Measurements from ENCODE around the gene HLA-DMB.

The HLA-DMB gene

DNA sequence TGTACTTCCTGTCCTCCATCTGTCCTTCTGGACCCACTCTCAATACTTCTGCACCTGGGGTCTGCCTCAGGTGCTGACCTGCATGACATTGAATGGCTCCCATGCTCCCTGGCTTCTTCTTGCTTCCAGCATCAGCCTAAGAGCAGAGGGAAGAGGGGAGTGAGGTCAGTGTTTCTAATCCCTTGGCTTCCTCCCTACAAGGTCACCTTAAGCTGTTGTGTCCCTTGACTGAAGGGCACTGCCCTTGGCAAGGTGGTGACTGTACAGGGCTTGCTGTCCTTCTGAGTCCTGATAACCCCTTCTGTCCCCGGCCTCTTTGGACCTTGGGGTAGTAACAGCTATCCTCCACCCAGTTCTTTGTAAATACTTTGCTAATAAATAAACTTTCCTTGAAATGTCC is 9.6 kb downstream of the HLA-DMB start:
- Histone ChIP-seq H3K4me1 (ENCODE audit: control insufficient read depth in 1 of 2, insufficient read depth in 2 of 2, low read length in 2 of 2) (no peaks in the 10 kb centered on the region), H3K36me3 (ENCODE audit: control insufficient read depth in 1 of 2, insufficient read depth in 2 of 2, low read length in 2 of 2) (no peaks in the 10 kb centered on the region)

DNA sequence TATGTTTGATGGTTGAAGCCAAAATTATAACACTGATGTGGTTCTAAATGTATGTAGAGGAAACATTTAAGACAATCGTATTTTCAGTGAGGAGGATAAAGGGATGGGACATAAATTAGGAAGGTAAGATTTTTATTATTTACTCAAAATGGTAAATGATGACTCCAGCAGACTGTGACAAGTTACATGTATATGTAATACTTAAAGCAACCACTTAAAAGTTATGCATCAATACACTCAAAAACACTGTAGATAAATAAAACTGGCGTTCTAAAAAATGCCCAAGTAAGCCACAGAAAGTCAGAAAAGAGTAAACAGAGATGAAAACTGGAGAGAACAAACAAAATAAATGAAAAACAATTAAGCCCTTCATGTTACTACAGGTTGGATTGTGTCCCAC is 18.7 kb downstream of the HLA-DMB start:
- H3K4me3 ChIP-seq (ENCODE audit: low read depth in 1 of 2, low read length in 2 of 2): no peak overlapping the region
- H3K4me1 ChIP-seq (ENCODE audit: control insufficient read depth in 1 of 2, insufficient read depth in 2 of 2, low read length in 2 of 2): no peaks in the 10 kb centered on the region
- H3K9me3 ChIP-seq (ENCODE audit: control insufficient read depth in 1 of 2, low read length in 2 of 2): no peaks in the 10 kb centered on the region
- H3K27ac ChIP-seq (ENCODE audit: low read length): no peak overlapping the region
- H3K36me3 ChIP-seq (ENCODE audit: control insufficient read depth in 1 of 2, insufficient read depth in 2 of 2, low read length in 2 of 2): no peaks in the 10 kb centered on the region
- no peaks in the 10 kb centered on the region for H3K27me3 ChIP-seq (ENCODE audit: low read depth, low read length)

More for the DNA sequence above, 9.6 kb downstream of the HLA-DMB start:
- Histone ChIP-seq H3K9me3 (ENCODE audit: control insufficient read depth in 1 of 2, low read length in 2 of 2) (no peaks in the 10 kb centered on the region), H3K27ac (ENCODE audit: low read length) (no peak overlapping the region), H3K27me3 (ENCODE audit: low read depth, low read length) (no peaks in the 10 kb centered on the region), H3K4me3 (ENCODE audit: low read depth in 1 of 2, low read length in 2 of 2) (no peak overlapping the region)

GRCh38 chr6:32920715-32921114 is 20.1 kb downstream of the HLA-DMB start:
- Histone ChIP-seq H3K4me1 (ENCODE audit: control insufficient read depth in 1 of 2, insufficient read depth in 2 of 2, low read length in 2 of 2) (no peaks in the 10 kb centered on the region), H3K4me3 (ENCODE audit: low read depth in 1 of 2, low read length in 2 of 2) (no peak overlapping the region), H3K36me3 (ENCODE audit: control insufficient read depth in 1 of 2, insufficient read depth in 2 of 2, low read length in 2 of 2) (no peaks in the 10 kb centered on the region), H3K27me3 (ENCODE audit: low read depth, low read length) (no peaks in the 10 kb centered on the region), H3K27ac (ENCODE audit: low read length) (no peak overlapping the region), H3K9me3 (ENCODE audit: control insufficient read depth in 1 of 2, low read length in 2 of 2) (no peaks in the 10 kb centered on the region)

DNA sequence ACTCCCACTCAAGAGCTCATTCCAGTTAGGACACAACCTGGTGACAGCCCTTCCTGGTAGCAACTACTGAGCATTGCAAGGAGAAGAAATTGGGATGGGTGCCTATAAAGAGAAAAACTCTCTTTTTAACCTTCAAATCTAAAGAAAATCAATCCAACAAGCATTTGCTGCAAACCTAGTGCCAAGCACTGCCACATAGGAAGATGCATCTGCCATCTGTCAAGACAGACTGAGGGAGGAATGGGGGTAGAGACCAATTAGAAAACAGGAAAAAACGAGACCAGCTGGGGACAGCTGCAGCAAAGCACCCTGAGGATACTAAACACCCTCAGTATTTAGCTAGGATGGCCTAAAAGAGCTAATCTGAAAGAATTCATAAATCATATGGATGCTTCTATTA is 27.9 kb downstream of the HLA-DMB start:
- no peaks in the 10 kb centered on the region for H3K36me3 ChIP-seq (ENCODE audit: control insufficient read depth in 1 of 2, insufficient read depth in 2 of 2, low read length in 2 of 2)
- H3K4me3 ChIP-seq (ENCODE audit: low read depth in 1 of 2, low read length in 2 of 2): no peak overlapping the region

DNA sequence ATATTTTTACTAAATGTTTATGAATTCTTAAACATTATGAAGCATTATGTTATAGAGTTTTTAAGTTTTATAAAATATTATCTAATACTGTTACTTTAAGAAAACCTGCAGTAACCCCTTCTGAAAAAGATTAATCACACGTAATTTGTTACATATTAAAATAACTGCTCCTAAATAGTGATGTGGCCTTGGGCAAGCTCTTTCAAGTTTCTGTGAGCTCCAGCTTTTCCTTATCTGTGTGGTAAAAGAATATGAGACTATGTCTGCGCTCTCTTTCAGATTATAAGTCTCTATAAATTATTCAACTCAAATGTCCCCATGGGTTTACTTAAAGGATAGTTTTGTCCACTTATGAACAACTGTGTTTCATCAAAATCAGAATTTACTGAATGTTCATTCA is 31.9 kb downstream of the HLA-DMB start:
- no peak overlapping the region for H3K4me3 ChIP-seq (ENCODE audit: low read depth in 1 of 2, low read length in 2 of 2)
- H3K9me3 ChIP-seq (ENCODE audit: control insufficient read depth in 1 of 2, low read length in 2 of 2): no peaks in the 10 kb centered on the region
- no peaks in the 10 kb centered on the region for H3K36me3 ChIP-seq (ENCODE audit: control insufficient read depth in 1 of 2, insufficient read depth in 2 of 2, low read length in 2 of 2)
- H3K27ac ChIP-seq (ENCODE audit: low read length): no peak overlapping the region
- no peaks in the 10 kb centered on the region for H3K4me1 ChIP-seq (ENCODE audit: control insufficient read depth in 1 of 2, insufficient read depth in 2 of 2, low read length in 2 of 2)
- H3K27me3 ChIP-seq (ENCODE audit: low read depth, low read length): no peaks in the 10 kb centered on the region

More for the DNA sequence above, 27.9 kb downstream of the HLA-DMB start:
- Histone ChIP-seq H3K27ac (ENCODE audit: low read length) (no peak overlapping the region), H3K27me3 (ENCODE audit: low read depth, low read length) (no peaks in the 10 kb centered on the region), H3K4me1 (ENCODE audit: control insufficient read depth in 1 of 2, insufficient read depth in 2 of 2, low read length in 2 of 2) (no peaks in the 10 kb centered on the region), H3K9me3 (ENCODE audit: control insufficient read depth in 1 of 2, low read length in 2 of 2) (no peaks in the 10 kb centered on the region)

DNA sequence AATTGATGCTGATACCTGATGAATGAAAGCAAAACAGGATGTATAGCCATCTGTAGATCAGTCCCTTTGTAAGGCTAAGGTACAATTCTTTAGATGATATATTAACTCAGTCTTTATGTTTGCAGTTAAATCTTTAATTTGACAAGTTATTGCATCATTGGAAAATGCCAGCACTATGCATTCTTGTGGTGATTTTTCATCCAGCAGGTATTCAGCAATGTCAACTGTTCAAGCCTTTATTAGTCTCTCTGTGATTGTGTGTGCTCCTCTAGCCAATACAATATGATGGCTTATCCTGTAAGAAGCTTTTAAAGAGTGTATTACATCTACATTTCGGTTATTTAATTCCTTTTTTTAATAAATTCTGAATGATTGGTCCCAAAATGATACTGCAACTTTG is 34.3 kb downstream of the HLA-DMB start:
- no peak overlapping the region for H3K4me3 ChIP-seq (ENCODE audit: low read depth in 1 of 2, low read length in 2 of 2)
- no peaks in the 10 kb centered on the region for H3K9me3 ChIP-seq (ENCODE audit: control insufficient read depth in 1 of 2, low read length in 2 of 2)
- H3K36me3 ChIP-seq (ENCODE audit: control insufficient read depth in 1 of 2, insufficient read depth in 2 of 2, low read length in 2 of 2): no peaks in the 10 kb centered on the region
- no peaks in the 10 kb centered on the region for H3K4me1 ChIP-seq (ENCODE audit: control insufficient read depth in 1 of 2, insufficient read depth in 2 of 2, low read length in 2 of 2)
- H3K27me3 ChIP-seq (ENCODE audit: low read depth, low read length): no peaks in the 10 kb centered on the region
- no peak overlapping the region for H3K27ac ChIP-seq (ENCODE audit: low read length)

DNA sequence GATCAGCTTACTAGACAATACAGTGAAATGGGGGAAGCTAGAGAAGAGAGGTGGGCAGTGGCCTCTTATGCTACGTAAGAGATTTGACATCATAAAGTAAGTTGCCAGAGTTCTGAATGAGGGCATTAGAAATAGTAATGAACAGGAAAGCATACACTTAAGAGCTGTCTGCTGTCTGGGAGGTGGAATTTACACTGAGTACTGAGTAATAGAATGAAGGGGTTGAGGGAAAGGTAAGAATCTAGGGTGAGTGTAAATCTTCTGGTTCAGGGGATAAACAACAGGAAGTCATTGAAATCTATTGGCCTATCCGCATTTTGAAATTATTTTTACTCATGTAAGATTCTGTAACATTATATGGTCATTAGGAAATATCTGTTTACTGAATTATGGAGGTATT is 35.8 kb downstream of the HLA-DMB start:
- no peak overlapping the region for H3K4me3 ChIP-seq (ENCODE audit: low read depth in 1 of 2, low read length in 2 of 2)
- no peaks in the 10 kb centered on the region for H3K4me1 ChIP-seq (ENCODE audit: control insufficient read depth in 1 of 2, insufficient read depth in 2 of 2, low read length in 2 of 2)
- no peaks in the 10 kb centered on the region for H3K9me3 ChIP-seq (ENCODE audit: control insufficient read depth in 1 of 2, low read length in 2 of 2)
- no peak overlapping the region for H3K27ac ChIP-seq (ENCODE audit: low read length)
- no peaks in the 10 kb centered on the region for H3K36me3 ChIP-seq (ENCODE audit: control insufficient read depth in 1 of 2, insufficient read depth in 2 of 2, low read length in 2 of 2)
- H3K27me3 ChIP-seq (ENCODE audit: low read depth, low read length): no peaks in the 10 kb centered on the region

GRCh38 chr6:32903952-32904351 is 36.9 kb downstream of the HLA-DMB start:
- no peak overlapping the region for H3K27ac ChIP-seq (ENCODE audit: low read length)
- H3K4me1 ChIP-seq (ENCODE audit: control insufficient read depth in 1 of 2, insufficient read depth in 2 of 2, low read length in 2 of 2): no peaks in the 10 kb centered on the region
- no peaks in the 10 kb centered on the region for H3K9me3 ChIP-seq (ENCODE audit: control insufficient read depth in 1 of 2, low read length in 2 of 2)
- no peak overlapping the region for H3K4me3 ChIP-seq (ENCODE audit: low read depth in 1 of 2, low read length in 2 of 2)
- no peaks in the 10 kb centered on the region for H3K36me3 ChIP-seq (ENCODE audit: control insufficient read depth in 1 of 2, insufficient read depth in 2 of 2, low read length in 2 of 2)
- H3K27me3 ChIP-seq (ENCODE audit: low read depth, low read length): no peaks in the 10 kb centered on the region

DNA sequence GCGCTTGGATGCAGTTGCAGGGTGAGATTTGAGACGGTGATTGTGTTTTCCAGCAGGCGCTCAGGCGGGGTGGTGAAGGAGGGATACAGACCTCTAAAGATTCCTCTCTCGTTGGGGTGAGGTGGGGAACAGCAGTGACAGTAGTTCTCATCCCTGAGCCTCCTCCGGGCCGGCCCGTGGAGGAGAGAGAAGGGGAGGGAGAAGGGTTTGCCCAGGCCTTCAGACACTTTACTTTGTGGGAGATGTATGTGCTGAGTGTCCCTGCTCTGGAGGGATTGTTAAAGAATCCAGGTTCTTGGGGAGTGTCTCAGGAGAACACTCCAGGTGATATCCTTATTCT is 45.9 kb downstream of the HLA-DMB start:
- peak overlapping the region; percentile 86 to 89 for H3K4me3 ChIP-seq (ENCODE audit: low read depth in 1 of 2, low read length in 2 of 2)
- H3K27ac ChIP-seq (ENCODE audit: low read length): peak overlapping the region; percentile 88
- no peaks in the 10 kb centered on the region for H3K36me3 ChIP-seq (ENCODE audit: control insufficient read depth in 1 of 2, insufficient read depth in 2 of 2, low read length in 2 of 2)
- H3K27me3 ChIP-seq (ENCODE audit: low read depth, low read length): no peaks in the 10 kb centered on the region
- no peaks in the 10 kb centered on the region for H3K9me3 ChIP-seq (ENCODE audit: control insufficient read depth in 1 of 2, low read length in 2 of 2)
- peaks cover 0 to 9% of the 10 kb centered on the region in 2 donors for H3K4me1 ChIP-seq (ENCODE audit: control insufficient read depth in 1 of 2, insufficient read depth in 2 of 2, low read length in 2 of 2)

DNA sequence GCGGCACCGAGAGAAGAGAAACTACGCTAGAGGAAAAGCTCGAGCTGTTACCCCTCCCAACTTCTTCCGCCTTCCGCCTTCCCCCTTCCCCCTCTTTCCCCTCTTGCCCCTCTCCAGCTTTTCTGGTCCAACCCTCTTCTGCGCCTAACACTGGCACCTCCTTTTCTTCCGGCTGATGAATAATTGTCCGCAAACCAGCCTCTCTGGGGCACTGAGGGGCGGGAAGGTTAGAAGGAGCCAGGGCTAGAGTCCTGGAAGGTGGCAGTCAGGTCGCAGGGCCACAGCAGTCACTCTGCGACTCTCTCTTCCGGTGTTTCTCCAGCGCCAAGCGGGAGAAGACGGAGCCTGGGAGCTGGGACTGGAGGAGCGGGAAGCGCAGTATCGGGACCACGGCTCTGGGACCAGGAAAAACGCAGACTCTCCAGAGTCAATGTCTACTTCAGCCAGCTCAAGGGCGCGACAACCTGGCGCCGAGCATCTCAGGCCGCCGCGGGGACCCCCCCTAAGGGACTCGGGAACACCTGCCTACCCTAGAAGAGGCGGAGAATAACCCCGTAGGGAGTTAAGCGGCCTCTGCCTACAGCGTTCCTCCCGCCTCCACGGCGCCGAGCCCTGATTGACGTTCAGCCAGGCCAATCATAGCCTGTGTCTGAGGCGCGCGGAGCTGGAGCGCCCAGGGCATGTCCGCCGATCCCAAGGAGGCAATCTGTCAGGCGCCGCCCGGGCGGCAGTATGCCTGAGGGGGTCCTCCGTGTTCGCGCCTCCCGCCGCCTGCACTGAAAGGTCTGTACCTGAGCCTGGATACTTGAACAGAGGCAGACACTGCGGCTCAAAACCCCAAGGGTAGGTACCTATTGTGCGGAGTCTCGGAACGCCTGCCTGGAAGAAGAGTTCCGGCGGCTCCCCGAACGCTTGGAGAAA is 46.5 kb downstream of the HLA-DMB start:
- Histone ChIP-seq H3K4me3 (ENCODE audit: low read depth in 1 of 2, low read length in 2 of 2) (peak overlapping the region; percentile 86 to 89), H3K27me3 (ENCODE audit: low read depth, low read length) (no peaks in the 10 kb centered on the region), H3K27ac (ENCODE audit: low read length) (peak overlapping the region; percentile 88), H3K36me3 (ENCODE audit: control insufficient read depth in 1 of 2, insufficient read depth in 2 of 2, low read length in 2 of 2) (no peaks in the 10 kb centered on the region), H3K9me3 (ENCODE audit: control insufficient read depth in 1 of 2, low read length in 2 of 2) (no peaks in the 10 kb centered on the region), H3K4me1 (ENCODE audit: control insufficient read depth in 1 of 2, insufficient read depth in 2 of 2, low read length in 2 of 2) (peaks cover 0 to 9% of the 10 kb centered on the region in 2 donors)

- H3K27ac ChIP-seq (ENCODE audit: low read length): no peak overlapping the region
- H3K4me1 ChIP-seq (ENCODE audit: control insufficient read depth in 1 of 2, insufficient read depth in 2 of 2, low read length in 2 of 2): peaks cover 0 to 21% of the 10 kb centered on the region in 2 donors
- H3K4me3 ChIP-seq (ENCODE audit: low read depth in 1 of 2, low read length in 2 of 2): no peak overlapping the region
- H3K9me3 ChIP-seq (ENCODE audit: control insufficient read depth in 1 of 2, low read length in 2 of 2): no peaks in the 10 kb centered on the region
- H3K36me3 ChIP-seq (ENCODE audit: control insufficient read depth in 1 of 2, insufficient read depth in 2 of 2, low read length in 2 of 2): no peaks in the 10 kb centered on the region
- H3K27me3 ChIP-seq (ENCODE audit: low read depth, low read length): no peaks in the 10 kb centered on the region
Measured at GRCh38 chr6:32890831-32891230, 50.0 kb downstream of the HLA-DMB start.

GRCh38 chr6:32889533-32889932 is 51.3 kb downstream of the HLA-DMB start:
- Histone ChIP-seq H3K4me3 (ENCODE audit: low read depth in 1 of 2, low read length in 2 of 2) (no peak overlapping the region), H3K27ac (ENCODE audit: low read length) (no peak overlapping the region), H3K27me3 (ENCODE audit: low read depth, low read length) (no peaks in the 10 kb centered on the region), H3K36me3 (ENCODE audit: control insufficient read depth in 1 of 2, insufficient read depth in 2 of 2, low read length in 2 of 2) (no peaks in the 10 kb centered on the region), H3K9me3 (ENCODE audit: control insufficient read depth in 1 of 2, low read length in 2 of 2) (no peaks in the 10 kb centered on the region), H3K4me1 (ENCODE audit: control insufficient read depth in 1 of 2, insufficient read depth in 2 of 2, low read length in 2 of 2) (peaks cover 0 to 14% of the 10 kb centered on the region in 2 donors)
